H1 (cell line): ENCODE results near the gene GPR63. TPM values are rescaled to one million over a fixed set of nuclear protein-coding genes. Genes with fewer than 3 reads are reported as not detected.

ENCODE experiments used
- CTCF ChIA-PET: fragments of 300-600 bp; sonication (Branson Sonifier 250); formaldehyde crosslinking; loops from one replicate; lab custom pipeline; 2021; ENCODE audit not compliant: partially characterized antibody; lab: Charles Lee
- POLR2A ChIA-PET: fragments of 300-600 bp; sonication (Branson Sonifier 250); formaldehyde crosslinking; loops from one replicate; lab custom pipeline; 2021; ENCODE audit warnings: inconsistent platforms; ENCODE audit not compliant: partially characterized antibody; lab: Charles Lee
- DNase-seq, 2 experiments: peaks; one replicate each; pipeline versions ENCODE4 v3.0.0 to v3.0.0-alpha.2; 2010 to 2022; ENCODE audit warnings: low spot score in 2 of 2, low read depth in 1 of 2, mixed read lengths in 1 of 2
- FAIRE-seq: peaks from 2 replicates; lab custom pipeline; 2011; peaks lifted over from hg19 to GRCh38; lab: Jason Lieb, UNC
- H2AFZ ChIP-seq: 2 replicates; pipeline ENCODE4 v1.8.1; 2012; ENCODE audit warnings: low read length, inconsistent platforms
- H2AK5ac ChIP-seq: 2 replicates; pipeline ENCODE4 v1.6.1; 2013; ENCODE audit warnings: low read depth, low read length
- H2BK120ac ChIP-seq: replicated peaks from 2 replicates; pipeline ENCODE3; 2013; ENCODE audit warnings: low read depth, low read length, inconsistent platforms
- H2BK12ac ChIP-seq: 2 replicates; pipeline ENCODE4 v1.6.1; 2013; ENCODE audit warnings: low read depth, low read length
- H2BK15ac ChIP-seq: 2 replicates; pipeline ENCODE4 v1.6.1; 2013; ENCODE audit warnings: low read length
- H2BK20ac ChIP-seq: 2 replicates; pipeline ENCODE4 v1.6.1; 2013; ENCODE audit warnings: low read length
- H2BK5ac ChIP-seq: 2 replicates; pipeline ENCODE4 v1.6.1; 2013; ENCODE audit warnings: low read depth, low read length
- H3K14ac ChIP-seq: 2 replicates; pipeline ENCODE4 v1.6.1; 2013; ENCODE audit warnings: inconsistent platforms; ENCODE audit not compliant: insufficient read length
- H3K18ac ChIP-seq: 2 replicates; pipeline ENCODE4 v1.6.1; 2013; ENCODE audit warnings: low read length; ENCODE audit errors: extremely low read depth
- H3K23ac ChIP-seq: 2 replicates; pipeline ENCODE4 v1.6.1; 2013; ENCODE audit warnings: inconsistent platforms; ENCODE audit not compliant: insufficient read length
- H3K23me2 ChIP-seq: 2 replicates; pipeline ENCODE4 v1.6.1; 2013; ENCODE audit warnings: low read depth, low read length
- H3K27ac ChIP-seq: 2 replicates; pipeline ENCODE4 v1.6.1; 2011; ENCODE audit warnings: low read depth, low read length, inconsistent platforms
- H3K27me3 ChIP-seq, 4 experiments: replicated peaks in 1 of 4; 1 replicate in 1 of 4; 2 replicates in 3 of 4; pipeline versions ENCODE4 v1.6.1 to v1.8.1; 2011 to 2013; ENCODE audit warnings: low read length in 3 of 4, mild to moderate bottlenecking in 3 of 4, inconsistent platforms in 2 of 4, mixed read lengths in 2 of 4, moderate library complexity in 1 of 4; ENCODE audit not compliant: control insufficient read depth in 3 of 4, insufficient read depth in 3 of 4; ENCODE audit errors: extremely low read depth in 1 of 4
- H3K36me3 ChIP-seq, 4 experiments: 2 replicates each; pipeline versions ENCODE4 v1.6.1 to v1.8.1; 2011 to 2013; ENCODE audit warnings: mild to moderate bottlenecking in 4 of 4, low read length in 3 of 4, moderate library complexity in 2 of 4, control low read depth in 1 of 4, inconsistent platforms in 1 of 4; ENCODE audit not compliant: insufficient read depth in 4 of 4, control insufficient read depth in 2 of 4
- H3K4ac ChIP-seq: replicated peaks from 2 replicates; pipeline ENCODE3; 2013; ENCODE audit warnings: low read length, low read depth, mixed read lengths, inconsistent platforms; ENCODE audit not compliant: insufficient read length
- H3K4me1 ChIP-seq, 4 experiments: replicated peaks in 1 of 4; 1 replicate in 1 of 4; 2 replicates in 3 of 4; pipeline versions ENCODE4 v1.6.1 to v1.8.1; 2011 to 2013; ENCODE audit warnings: low read length in 3 of 4, inconsistent platforms in 2 of 4, mixed read lengths in 1 of 4; ENCODE audit not compliant: insufficient read depth in 4 of 4, control insufficient read depth in 3 of 4
- H3K4me2 ChIP-seq, 2 experiments: 2 replicates each; pipeline versions ENCODE4 v1.6.1 to v1.8.1; 2011 to 2013; ENCODE audit warnings: low read depth in 2 of 2, low read length in 2 of 2, control low read depth in 1 of 2, inconsistent platforms in 1 of 2, mild to moderate bottlenecking in 1 of 2; ENCODE audit not compliant: insufficient read depth in 1 of 2
- H3K4me3 ChIP-seq, 4 experiments: fragments of 200-600, 300-600 bp in 1 of 4; sonication (generic), shearing (Covaris generic), sonication (Bioruptor Twin) in 1 of 4; 2 replicates each; pipeline versions ENCODE4 v1.5.1 to v1.8.1; 2011 to 2016; ENCODE audit warnings: low read length in 4 of 4, low read depth in 3 of 4, control low read depth in 2 of 4, inconsistent platforms in 2 of 4, mild to moderate bottlenecking in 2 of 4, mixed read lengths in 1 of 4, moderate library complexity in 1 of 4; ENCODE audit not compliant: insufficient read depth in 2 of 4; ENCODE audit errors: extremely low read depth in 1 of 4
- H3K56ac ChIP-seq: replicated peaks from 2 replicates; pipeline ENCODE3; 2013; ENCODE audit warnings: low read depth, mild to moderate bottlenecking, mixed read lengths, low read length, inconsistent platforms; ENCODE audit not compliant: insufficient read length
- H3K79me1 ChIP-seq: 2 replicates; pipeline ENCODE4 v1.6.1; 2013; ENCODE audit warnings: low read depth, low read length, control low read depth
- H3K79me2 ChIP-seq, 2 experiments: 2 replicates each; pipeline versions ENCODE4 v1.6.1 to v1.8.1; 2012 to 2013; ENCODE audit warnings: low read length in 2 of 2, mild to moderate bottlenecking in 2 of 2, inconsistent platforms in 1 of 2; ENCODE audit not compliant: insufficient read depth in 2 of 2, control insufficient read depth in 1 of 2
- H3K9ac ChIP-seq, 4 experiments: replicated peaks in 1 of 4; 1 replicate in 1 of 4; 2 replicates in 3 of 4; pipeline versions ENCODE4 v1.6.1 to v1.8.1; 2011 to 2013; ENCODE audit warnings: low read depth in 3 of 4, low read length in 3 of 4, control low read depth in 2 of 4, mild to moderate bottlenecking in 2 of 4, moderate library complexity in 2 of 4, inconsistent platforms in 1 of 4; ENCODE audit errors: extremely low read depth in 1 of 4
- H3K9me3 ChIP-seq, 2 experiments: 2 replicates each; pipeline versions ENCODE4 v1.6.1 to v1.8.1; 2012 to 2013; ENCODE audit warnings: mild to moderate bottlenecking in 2 of 2, moderate library complexity in 2 of 2, control low read depth in 1 of 2, inconsistent platforms in 1 of 2, low read depth in 1 of 2, low read length in 1 of 2, mixed read lengths in 1 of 2; ENCODE audit not compliant: insufficient read depth in 2 of 2
- H4K20me1 ChIP-seq, 2 experiments: replicated peaks in 1 of 2; 2 replicates each; pipeline versions ENCODE3 to v1.8.1; 2011 to 2013; ENCODE audit warnings: inconsistent platforms in 2 of 2, low read length in 2 of 2, mild to moderate bottlenecking in 1 of 2; ENCODE audit not compliant: insufficient read depth in 2 of 2, control insufficient read depth in 1 of 2
- H4K5ac ChIP-seq: 2 replicates; pipeline ENCODE4 v1.6.1; 2013; ENCODE audit warnings: low read length, low read depth, mixed read lengths, inconsistent platforms; ENCODE audit not compliant: insufficient read length
- H4K8ac ChIP-seq: 2 replicates; pipeline ENCODE4 v1.8.0; 2013; ENCODE audit warnings: mild to moderate bottlenecking, moderate library complexity, low read length, inconsistent platforms; ENCODE audit not compliant: insufficient read depth; ENCODE audit errors: extremely low read depth
- H4K91ac ChIP-seq: replicated peaks from 2 replicates; pipeline ENCODE3; 2013; ENCODE audit warnings: low read length, mixed read lengths, inconsistent platforms; ENCODE audit not compliant: insufficient read length
- PHF8 ChIP-seq: fragments of 200-600 bp; sonication (generic); conservative IDR thresholded peaks from 2 replicates; pipeline ENCODE4 v1.7.1; 2012; ENCODE audit warnings: low read depth, mild to moderate bottlenecking, inconsistent platforms, low read length, moderate library complexity
- RBBP5 ChIP-seq: IDR thresholded peaks from 2 replicates; pipeline ENCODE4 v1.7.1; 2012; ENCODE audit warnings: low read depth, mild to moderate bottlenecking, inconsistent platforms, low read length, moderate library complexity, borderline replicate concordance
- SP2 ChIP-seq: IDR thresholded peaks from 2 replicates; pipeline ENCODE4 v1.6.1; 2012; ENCODE audit warnings: mild to moderate bottlenecking, low read length, inconsistent platforms
- TCF12 ChIP-seq: IDR thresholded peaks from 2 replicates; pipeline ENCODE4 v1.6.1; 2011; ENCODE audit warnings: low read depth, mild to moderate bottlenecking, low read length
- WGBS, 2 experiments: shearing (Covaris generic) in 1 of 2; methylation state at CpG; one replicate each; pipeline versions ENCODE4 v1.1.6 to v1.1.7; 2013 to 2015; ENCODE audit warnings: low lambda C conversion rate in 2 of 2, mixed read lengths in 2 of 2, inconsistent platforms in 1 of 2, low coverage in 1 of 2, missing lambda C conversion rate in 1 of 2; ENCODE audit not compliant: insufficient replicate concordance in 2 of 2, insufficient coverage in 1 of 2, insufficient read length in 1 of 2; ENCODE audit errors: extremely low coverage in 1 of 2, missing lambda C conversion rate in 1 of 2; 5-methylcytosine and 5-hydroxymethylcytosine counted together
- polyA plus RNA-seq, 7 experiments: library from polyadenylated mRNA; depleted of rRNA in 3 of 7; stranded (reverse) in 5 of 7; unstranded in 2 of 7; fragments of >200 nt in 5 of 7; fragments of 200-250 nt in 2 of 7; gene quantifications; 1 replicate in 5 of 7; 2 replicates in 1 of 7; 4 replicates in 1 of 7; pipeline versions ENCODE4 v1.2.1 to v1.2.3, GENCODE V29; 2011 to 2013; ENCODE audit warnings: missing spikeins in 2 of 7, mixed read lengths in 2 of 7
- total RNA-seq: library from RNA; stranded (reverse); fragmentation: NEBNext Ultra II Directional; extraction: Animal tissue kit (Norgen Biotek cat#: 25700); gene quantifications from 2 replicates; pipeline ENCODE4 v1.2.1, GENCODE V29; 2021
- TF ChIP-seq, protein P1 (sequence below): IDR thresholded peaks from 2 replicates; pipeline ENCODE4 v1.6.1; 2012; ENCODE audit warnings: inconsistent platforms

Gene GPR63
- total and polyA plus RNA-seq, 2 of the 8 experiments (the other 6 are each of a cell fraction or from before 2014, with no cell fraction given) = 6.1 to 11.6 TPM

DNA sequence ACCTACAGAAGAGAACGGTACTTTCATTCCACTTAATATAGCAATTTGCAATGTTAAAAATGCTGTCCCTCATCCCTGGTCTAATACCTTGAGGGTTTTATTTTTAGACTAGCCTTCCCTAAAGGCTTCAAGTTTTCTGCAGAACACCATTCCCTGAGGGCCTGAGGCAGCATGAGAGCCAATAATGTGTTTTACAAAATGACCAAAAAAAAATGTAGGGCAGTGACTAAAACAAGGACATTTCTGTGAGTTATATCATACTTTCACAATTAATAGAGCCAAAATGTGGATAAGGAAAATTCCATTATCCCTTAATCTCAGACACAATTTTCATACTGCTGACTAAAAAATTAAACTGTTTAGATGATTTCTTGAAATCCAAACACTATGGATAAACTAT is 22.7 kb downstream of the GPR63 start:
- H3K36me3 ChIP-seq = no peaks in the 10 kb centered on the region
- H3K9me3 ChIP-seq = no peaks in the 10 kb centered on the region; a peak in 1 of 4 replicates
- H2BK120ac ChIP-seq = no peak overlapping the region
- DNase-seq (no peak), FAIRE-seq (no peak)
- peaks cover 0 to 82% of the 10 kb centered on the region in 2 experiments; a peak in 3 of 4 replicates for H3K79me2 ChIP-seq
- H3K27ac ChIP-seq = no peak overlapping the region
- no peak overlapping the region for H3K4me3 ChIP-seq
- H3K23me2 ChIP-seq = no peaks in the 10 kb centered on the region
- H3K9ac ChIP-seq = no peak overlapping the region
- H3K4me1 ChIP-seq = peaks cover 0 to 7% (median 1%) of the 10 kb centered on the region in 4 experiments; a peak in 3 of 7 replicates
- no peak overlapping the region for H4K91ac ChIP-seq
- CTCF ChIA-PET = no interaction called here
- H4K20me1 ChIP-seq = peaks cover 2 to 4% of the 10 kb centered on the region in 2 experiments
- no peak overlapping the region for H3K18ac ChIP-seq
- H2BK12ac ChIP-seq = no peak overlapping the region
- no peaks in the 10 kb centered on the region for H3K27me3 ChIP-seq
- H3K56ac ChIP-seq = no peak overlapping the region
- no peak overlapping the region for H4K5ac ChIP-seq
- no peak overlapping the region for H2AFZ ChIP-seq
- H2BK15ac ChIP-seq = no peak overlapping the region
- POLR2A ChIA-PET = no interaction called here
- H4K8ac ChIP-seq = no peak overlapping the region
- H2AK5ac ChIP-seq = no peak overlapping the region
- no peak overlapping the region for H3K4me2 ChIP-seq
- H3K14ac ChIP-seq = no peak overlapping the region
- H3K79me1 ChIP-seq = no peaks in the 10 kb centered on the region
- no peak overlapping the region for H2BK5ac ChIP-seq
- WGBS, 2 experiments = 90% methylated on average over 1 of the region's 1 CpG; no CpG with 5 or more reads in 1 of the 2 experiments
- H3K23ac ChIP-seq = no peak overlapping the region
- H2BK20ac ChIP-seq = no peak overlapping the region
- no peak overlapping the region for H3K4ac ChIP-seq
- TF ChIP-seq TCF12 (no peak), SP2 (no peak), PHF8 (no peak), RBBP5 (no peak)
- TF ChIP-seq, protein P1, sequence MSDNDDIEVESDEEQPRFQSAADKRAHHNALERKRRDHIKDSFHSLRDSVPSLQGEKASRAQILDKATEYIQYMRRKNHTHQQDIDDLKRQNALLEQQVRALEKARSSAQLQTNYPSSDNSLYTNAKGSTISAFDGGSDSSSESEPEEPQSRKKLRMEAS = no peak
